Amygdala (tissue), 56 donors: ENCODE measurements around the gene OLR1.
"Not testable (repeated sequence)": the region's sequence is repeated elsewhere in the genome, so short reads cannot be mapped to it uniquely, and the experiment has no call there.

Experiments used
- DNase-seq, 56 donors: peaks; one replicate each; lab custom pipeline; 2025; lab: John Stamatoyannopoulos, UW

The OLR1 gene

DNA sequence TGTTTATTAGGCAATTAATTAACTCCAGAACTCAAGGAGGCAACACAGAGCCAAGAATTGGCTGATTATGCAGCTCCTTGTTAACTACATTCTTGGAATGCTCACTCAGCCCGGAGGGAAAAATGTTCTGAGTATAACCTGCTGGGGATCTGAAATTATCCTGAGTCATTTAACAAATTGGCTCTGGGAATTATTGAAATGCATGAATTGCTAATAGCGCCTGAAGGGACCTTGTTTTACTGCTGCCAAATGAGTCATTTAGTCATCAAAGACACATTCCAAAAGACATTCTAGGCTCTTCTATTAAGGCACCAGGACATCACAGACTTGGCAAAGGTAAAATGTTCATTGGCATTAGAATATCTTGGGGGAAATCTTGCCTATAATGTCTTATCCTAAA lies 19.9 kb upstream of the OLR1 start:
- no peak for DNase-seq

DNA sequence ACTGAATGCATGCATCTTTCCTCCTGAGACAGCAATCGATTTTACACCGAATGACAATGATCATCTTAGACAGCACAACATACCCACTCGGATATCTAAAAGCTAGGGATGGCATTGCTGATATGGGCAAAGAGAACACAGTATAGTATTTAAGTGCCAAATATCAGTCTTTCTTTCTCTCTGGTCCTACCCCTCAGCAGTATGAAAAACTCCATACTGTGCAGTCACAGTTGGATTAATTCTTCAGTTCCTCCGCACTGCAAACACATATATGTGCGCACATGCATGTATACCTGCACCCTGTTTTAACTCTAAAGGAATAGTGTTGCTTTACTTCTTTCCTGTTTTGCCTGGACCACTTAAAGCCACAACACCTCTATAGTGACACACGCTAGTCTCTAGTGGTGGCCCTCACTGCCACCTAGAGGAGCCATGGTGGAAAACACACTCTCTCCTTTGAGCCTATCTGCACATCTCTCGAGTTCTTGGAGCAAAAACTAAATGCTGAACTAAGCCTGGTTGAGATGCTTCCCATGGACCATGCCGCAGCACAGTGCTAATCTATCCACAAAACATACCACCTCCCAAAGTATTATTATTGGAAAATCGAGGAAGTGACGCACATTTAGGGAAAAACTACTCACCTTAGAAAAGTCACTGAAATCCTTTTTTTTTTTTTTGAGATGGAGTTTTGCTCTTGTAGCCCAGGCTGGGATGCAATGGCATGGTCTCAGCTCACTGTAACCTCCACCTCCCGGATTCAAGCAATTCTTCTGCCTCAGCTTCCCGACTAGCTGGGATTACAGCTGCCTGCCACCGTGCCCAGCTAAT lies 18.8 kb upstream of the OLR1 start:
- DNase-seq: peak in 39 of 56 donors; percentile 7 to 80 (median 31)

DNA sequence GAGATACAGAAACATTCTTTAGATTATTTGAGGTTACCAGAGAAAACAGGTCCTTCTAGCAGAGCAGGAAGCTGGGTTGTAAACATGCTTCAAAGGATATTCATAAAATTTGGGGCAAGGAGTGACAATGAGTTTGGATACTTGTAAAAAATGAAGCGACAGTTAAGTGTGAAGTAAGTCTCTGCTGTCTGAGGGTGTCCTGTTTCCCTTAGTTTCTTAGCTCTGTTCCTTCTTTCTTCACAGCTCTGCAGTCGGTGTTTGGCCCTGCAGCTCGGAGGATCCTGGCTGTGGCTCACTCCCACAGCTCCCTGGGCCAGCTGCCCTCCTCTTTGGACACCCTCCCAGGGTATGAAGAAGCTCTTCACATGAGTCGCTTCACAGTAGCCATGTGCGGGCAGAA lies 17.7 kb upstream of the OLR1 start:
- DNase-seq: peak in 8 of 56 donors; percentile 6 to 46 (median 14)

DNA sequence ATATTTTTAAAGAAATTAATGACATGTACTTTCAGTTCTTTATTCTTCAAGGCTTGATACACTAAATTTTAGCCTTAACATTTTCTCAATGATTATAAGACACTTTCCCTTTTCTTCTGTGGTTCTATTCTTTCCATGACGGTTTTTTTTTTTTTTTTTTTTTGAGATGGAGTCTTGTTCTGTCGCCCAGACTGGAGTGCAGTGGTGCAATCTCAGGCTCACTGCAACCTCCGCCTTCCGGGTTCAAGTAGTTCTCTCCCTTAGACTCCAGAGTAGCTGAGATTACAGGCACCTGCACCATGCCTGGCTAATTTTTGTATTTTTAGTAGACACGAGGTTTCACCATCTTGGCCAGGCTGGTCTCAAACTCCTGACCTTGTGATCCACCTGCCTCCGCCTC lies 15.0 kb upstream of the OLR1 start:
- not testable (repeated sequence) for DNase-seq

DNA sequence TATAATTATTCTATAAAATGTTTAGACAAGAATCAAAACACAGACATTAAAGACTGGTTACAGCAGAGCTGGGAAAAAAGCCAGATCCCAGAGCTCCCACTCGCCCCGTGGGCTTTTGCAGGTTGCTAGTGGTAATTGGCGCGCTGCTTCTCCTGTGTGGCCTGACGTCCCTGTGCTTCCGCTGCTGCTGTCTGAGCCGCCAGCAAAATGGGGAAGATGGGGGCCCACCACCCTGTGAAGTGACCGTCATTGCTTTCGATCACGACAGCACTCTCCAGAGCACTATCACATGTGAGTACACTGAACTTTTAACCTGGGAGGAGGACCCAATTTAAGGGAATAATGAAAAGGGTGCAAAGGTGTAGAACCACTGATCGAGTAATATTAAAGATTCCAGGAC lies 14.4 kb upstream of the OLR1 start:
- peak in 34 of 56 donors; percentile 3 to 63 (median 30) for DNase-seq

DNA sequence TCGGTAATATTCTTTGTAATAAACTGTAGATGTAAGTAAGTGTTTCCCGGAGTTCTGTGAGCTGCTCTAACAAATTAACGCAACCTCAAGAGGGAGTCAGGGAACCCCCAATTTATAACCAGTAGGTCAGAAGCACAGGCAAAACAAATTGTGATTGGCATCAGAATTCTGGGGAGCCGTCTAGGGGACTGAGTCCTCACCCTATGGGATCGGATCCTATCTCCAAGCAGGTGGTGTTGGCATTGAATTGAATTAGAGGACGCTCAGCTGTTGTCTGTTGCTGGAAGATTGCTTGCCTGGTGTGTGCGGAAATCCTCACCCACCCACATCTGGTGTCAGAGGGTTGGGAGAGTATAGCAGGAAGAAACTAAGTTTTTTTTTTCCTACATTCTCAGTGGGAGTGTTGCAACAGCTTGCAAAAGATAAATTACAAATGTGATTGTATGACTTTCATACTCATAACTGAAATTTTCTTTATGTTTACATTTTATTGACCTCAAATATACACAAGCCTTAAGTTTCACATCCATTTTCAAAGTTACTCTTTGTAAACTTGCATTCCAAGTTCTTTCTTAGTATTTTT lies 12.4 kb upstream of the OLR1 start:
- DNase-seq: peak in 4 of 56 donors; percentile 2 to 15 (median 10)

DNA sequence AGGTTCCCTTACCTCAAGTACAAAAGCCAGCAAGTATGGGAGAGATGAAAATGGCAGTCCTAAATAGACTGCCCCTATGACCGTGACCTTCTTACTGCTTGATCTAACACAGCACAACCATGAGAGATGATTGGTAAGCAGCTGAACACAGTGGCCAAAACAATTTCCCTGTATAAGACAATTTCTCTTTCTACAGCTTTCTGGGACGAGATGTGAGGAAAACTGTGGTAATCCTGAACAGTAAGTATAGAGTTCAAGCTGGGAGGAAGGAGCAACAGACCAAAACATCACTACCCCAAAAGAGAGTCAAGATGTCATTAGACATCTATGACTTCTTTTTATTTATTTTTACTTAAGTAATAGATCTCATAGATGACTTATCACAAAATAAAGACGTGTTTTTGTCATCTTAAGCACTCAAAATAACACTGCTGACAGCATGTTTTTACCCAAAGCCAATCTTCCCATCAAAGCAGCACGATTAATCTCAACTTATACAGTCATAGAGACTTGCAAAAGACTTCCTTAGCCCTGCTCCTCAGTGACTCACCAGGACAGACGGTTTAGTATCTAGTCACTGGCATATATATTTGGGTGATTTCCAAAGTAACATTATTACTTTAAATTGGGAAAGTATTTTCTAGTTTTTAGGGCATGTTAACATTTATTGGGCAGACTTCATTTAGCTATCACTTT lies 10.6 kb upstream of the OLR1 start:
- DNase-seq: no peak

DNA sequence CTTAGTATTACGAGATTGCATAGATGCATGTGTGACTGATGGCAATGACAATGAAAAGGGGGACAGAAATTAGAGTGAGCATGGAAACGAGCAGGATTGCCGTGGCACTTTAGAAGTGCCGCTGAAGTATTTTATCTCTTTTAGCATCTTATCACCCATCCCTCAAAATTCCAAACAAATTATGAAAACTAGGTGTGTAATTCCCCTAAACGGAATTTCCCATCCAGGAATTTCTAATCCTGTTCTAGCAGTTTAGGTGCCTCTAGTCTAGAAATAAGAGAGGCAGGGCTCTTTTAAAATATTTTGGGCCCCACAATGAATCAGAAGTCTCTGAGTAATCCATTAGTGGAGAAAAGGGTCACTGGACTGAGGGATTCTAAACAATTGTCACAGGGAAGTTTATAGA lies 7.8 kb upstream of the OLR1 start:
- DNase-seq: no peak

DNA sequence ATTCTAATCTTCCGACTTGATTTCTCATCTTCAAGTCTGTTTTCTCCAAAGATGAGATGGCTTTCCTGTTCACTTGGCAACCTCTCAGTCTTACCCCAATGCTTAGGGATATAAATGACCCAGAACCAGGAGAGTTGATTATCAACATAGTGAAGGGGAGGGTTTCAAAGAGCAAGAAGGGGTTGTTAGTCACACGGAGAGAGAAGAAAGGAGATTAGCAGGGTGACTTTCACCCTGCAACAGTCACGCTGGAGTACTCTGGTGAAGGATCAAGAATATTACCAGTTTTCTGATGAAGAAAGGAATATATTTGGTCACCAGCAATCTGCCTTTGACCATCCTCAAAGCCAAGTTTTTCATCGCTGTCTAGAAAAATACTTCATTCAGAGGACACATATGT lies 6.9 kb upstream of the OLR1 start, which contains the start of gene TMEM52B:
TMEM52B (plus strand) TSS at position 212 of the 400 bp plus-strand sequence. CDS start 543 bp downstream, outside the sequence.
- no peak for DNase-seq

DNA sequence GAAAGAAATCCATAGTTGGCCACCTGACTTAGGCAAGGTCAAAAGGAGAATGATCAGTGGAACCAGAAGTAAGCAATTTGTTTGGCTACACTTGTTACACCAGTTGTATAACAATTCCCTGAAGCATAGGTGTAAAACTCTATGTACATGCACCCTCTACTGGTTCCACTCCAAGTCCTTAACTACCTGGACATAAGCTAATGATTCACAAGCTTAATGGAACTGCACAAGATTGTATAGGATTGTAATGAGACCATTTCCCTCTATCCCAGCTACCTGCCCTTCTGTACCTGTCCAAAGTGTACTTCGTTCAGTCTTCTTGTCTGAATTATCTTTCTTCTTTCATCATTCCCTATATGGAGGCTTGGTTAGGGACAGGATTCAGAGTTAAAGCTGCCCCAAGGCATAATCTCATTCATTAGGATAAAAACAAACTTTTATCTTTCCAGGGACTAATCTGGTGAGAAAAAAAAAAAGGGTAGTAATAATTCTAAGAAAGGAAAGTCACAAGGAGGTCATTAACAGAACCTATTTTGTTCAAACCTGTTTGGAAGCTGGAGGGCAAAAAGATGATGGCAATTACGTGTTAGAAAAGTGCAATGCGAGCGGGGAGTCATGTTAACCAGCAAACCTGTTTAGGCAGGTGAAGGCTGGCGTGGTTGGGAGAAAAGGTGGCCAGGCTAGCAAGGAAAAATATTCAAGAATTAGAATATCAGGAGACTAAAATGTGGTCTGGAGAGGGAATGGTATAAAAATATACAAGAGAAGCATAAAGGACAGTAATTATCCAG lies 4.1 kb upstream of the OLR1 start:
- no peak for DNase-seq

DNA sequence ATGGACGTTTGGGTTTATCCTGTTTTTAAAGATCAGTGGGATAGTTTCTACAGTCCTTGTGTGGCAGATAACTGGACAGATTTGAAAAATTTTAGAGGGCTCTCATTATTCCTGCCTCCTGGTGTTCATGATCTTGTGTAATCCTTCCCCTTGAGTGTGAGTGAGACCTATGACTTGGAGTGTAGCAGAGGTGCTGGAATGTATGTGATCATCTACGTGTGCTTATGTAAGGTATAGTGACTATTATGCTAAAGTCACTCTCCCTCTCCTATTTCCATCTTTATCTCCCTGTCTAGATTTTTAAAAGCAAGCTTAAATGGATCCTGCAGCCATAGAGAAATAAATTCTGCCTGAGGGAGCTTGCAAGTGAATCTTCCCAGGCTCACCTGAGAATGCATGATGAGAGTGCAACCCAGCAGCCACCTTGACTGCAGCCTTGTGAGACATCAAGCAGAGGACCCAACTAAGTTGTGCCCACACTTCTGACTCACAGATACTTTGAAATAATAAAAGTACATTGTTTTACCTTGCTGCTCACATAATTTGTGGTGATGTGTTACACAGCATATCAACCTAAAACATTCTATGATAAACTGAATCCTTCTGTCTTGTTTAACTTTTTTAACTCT lies 3.2 kb upstream of the OLR1 start:
- DNase-seq: no peak

DNA sequence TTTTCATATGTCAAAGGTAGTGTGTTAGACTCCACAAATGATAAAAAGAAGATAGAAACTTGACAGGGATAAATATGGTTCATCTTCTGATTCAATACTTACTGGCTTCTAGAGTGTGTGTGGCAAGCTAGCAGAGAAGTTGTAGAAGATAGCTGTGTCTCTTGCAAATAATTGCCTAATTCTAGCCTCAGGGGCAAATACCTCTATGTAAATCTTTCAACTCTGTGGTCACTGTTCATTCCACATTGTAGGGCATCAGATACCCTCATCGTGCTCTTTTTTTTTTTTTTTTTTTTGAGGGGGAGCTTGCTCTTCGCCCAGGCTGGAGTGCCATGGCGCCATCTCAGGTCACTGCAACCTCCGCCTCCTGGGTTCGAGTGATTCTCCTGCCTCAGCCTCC lies 1.7 kb downstream of the OLR1 start:
- DNase-seq: no peak

DNA sequence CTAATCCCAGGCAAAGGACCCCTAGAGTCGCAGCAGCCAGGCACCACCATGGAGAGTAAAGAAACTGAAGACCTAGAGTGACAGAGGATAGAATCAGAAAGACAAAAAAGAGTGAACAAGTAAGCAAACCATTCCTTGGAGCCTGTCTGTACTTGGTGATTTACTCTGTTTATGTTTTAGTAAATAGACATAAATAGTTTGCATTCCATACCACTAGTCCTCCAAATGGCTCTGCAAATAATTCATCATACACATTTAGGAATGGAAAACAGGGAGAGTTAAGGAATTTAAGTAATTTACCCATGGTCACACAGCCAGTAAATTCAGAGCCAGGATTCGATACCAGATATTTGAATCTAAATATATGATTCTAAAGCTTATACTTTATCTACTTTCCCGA lies 2.8 kb downstream of the OLR1 start:
- no peak for DNase-seq

DNA sequence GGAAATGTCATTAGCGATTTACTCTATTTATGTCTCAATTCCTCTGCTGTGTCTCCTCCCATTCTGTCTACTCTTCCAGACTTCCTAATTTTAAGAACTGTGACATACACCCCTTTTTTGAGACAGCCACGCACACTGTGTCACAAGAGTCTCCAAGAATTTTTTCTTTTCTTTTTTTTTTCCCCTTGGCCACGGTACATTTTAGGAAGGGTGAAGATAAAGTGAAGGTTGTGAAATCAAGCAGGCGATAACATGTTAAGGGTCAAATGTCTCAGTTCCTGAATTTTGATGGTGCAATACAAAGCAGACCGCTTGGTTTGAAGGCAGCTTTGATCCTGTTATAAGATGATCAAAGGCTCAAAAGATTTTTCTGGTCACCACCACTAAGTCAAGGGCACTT lies 4.3 kb downstream of the OLR1 start:
- no peak for DNase-seq

DNA sequence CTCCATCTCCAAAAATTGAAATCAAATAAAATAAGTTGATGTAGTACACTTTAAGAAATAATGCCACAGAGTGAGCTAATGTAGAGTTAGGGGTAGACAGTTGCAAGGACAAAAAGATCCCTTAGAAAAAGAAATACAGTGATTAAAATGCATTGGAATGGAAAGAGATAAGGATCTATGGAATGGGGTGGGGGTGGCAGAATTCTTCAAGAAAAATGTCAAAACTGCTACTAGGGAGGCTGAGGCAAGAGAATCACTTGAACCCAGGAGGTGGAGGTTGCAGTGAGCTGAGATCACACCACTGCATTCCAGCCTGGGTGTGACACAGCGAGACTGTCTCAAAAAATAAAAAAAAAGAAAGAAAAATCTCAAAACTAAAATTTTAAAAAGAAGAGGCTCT lies 6.5 kb downstream of the OLR1 start:
- no peak for DNase-seq

DNA sequence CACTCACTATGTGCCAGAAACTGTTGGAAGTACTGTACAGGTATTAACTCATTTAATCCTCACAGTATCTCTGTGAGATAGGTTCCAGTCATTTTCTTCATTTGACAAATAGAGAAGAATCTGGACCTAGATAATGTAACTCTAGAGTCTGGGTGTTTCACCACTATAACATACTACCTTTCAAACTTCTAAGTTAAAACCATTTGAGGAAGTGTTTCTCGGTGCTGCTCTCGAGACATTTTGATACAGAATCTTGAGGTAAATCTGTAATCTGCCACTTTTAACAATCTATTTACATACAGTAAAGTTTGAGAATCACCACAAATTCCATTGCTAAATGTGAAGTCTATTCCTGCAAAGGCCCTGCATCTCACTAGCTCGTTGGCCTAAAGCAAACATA lies 8.8 kb downstream of the OLR1 start:
- no peak for DNase-seq

DNA sequence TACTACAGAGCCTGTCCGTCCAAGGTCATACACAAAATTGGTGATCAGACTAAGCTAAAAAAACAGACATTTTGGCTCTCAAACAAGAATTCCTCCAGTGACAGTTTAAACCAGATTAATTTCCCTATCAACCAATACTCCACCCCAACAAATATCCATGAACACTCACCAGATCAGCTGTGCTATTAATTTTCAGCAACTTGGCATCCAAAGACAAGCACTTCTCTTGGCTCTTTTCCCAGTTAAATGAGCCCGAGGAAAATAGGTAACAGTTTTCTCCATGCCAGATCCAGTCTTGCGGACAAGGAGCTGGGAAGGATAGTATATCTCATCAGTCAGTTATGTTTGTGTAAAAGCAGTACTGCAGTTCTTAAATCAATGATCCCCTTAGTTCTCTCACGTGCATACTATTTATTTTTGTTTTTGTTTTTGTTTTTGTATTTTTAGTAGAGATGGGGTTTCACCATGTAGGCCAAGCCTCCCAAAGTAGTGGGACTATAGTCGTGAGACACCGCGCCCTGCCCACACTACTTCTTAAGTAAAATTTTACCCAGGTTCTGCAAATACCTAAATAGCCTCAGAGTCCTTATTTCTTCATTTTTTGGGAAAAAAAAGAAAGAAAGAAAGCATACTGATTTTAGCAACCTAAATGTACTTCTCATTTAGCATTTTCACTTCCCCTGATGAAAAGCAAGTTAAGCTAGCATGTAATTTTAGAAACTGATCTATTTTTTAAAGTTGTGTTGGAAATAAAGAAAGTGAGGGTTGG lies 11.1 kb downstream of the OLR1 start:
- DNase-seq: no peak

DNA sequence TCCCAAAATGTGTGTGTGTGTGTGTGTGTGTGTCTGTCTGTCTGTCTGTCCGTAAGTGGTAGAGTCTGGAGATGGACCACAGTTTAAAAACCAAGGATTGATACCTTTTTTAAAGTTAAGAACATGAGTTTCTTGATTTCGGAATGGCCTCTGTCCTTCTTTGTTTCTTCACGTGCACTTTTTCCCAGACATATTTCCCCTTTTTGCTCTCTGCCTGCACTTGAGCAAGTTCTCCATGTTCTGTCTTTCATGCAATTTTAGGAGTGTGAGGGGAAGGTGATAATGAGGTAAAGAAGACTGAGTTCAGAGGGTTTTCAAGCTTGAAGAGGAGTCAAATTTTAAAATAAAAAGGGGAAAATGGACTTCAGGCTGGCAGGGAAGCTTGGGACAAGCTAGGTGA lies 12.7 kb downstream of the OLR1 start:
- no peak for DNase-seq

DNA sequence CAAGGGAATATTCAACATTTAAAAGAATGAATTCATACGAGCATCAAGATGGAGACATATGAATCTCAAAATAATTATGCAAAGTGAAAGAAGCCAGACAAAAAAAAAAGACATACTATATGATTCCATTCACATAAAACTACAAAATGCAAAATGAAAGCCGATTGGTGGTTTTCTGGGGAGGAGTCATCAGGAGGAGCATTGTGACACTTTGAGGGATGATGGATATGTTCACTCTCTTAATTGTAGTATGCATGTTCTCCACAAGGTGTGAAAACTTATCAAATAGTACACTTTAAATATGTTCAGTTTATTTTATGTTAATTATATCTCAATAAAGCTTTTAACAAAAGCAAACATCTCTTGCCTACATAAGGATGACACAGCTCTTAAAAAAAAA lies 13.5 kb downstream of the OLR1 start:
- no peak for DNase-seq

DNA sequence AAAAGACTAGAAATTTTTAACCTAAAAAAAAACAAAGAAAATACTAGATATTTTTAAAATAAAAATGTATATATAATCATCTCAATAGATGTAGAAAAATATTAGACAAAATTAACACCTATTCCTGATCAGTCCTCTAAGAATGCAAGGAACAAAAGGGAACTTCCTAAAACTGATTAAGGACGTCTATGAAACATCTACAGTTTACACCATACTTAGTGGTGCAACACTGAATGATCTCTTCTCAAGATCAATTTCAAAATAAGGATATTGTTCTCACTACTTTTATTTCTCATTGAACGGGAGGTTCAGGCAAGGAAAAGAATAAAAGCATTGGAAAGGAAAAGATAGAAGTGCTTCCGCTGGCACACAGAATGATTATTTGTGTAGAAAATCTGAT lies 16.0 kb downstream of the OLR1 start:
- no peak for DNase-seq
